Measurements from ENCODE around the gene SMYD2. TPM values are rescaled to one million over a fixed set of nuclear protein-coding genes. Genes with fewer than 3 reads are reported as not detected.
A peak's percentile ranks its signal among the peaks of the same experiment; 100 is the strongest.

SMYD2 gene
- total RNA-seq, 1 experiment from 2014 or later = 33.1 TPM

DNA sequence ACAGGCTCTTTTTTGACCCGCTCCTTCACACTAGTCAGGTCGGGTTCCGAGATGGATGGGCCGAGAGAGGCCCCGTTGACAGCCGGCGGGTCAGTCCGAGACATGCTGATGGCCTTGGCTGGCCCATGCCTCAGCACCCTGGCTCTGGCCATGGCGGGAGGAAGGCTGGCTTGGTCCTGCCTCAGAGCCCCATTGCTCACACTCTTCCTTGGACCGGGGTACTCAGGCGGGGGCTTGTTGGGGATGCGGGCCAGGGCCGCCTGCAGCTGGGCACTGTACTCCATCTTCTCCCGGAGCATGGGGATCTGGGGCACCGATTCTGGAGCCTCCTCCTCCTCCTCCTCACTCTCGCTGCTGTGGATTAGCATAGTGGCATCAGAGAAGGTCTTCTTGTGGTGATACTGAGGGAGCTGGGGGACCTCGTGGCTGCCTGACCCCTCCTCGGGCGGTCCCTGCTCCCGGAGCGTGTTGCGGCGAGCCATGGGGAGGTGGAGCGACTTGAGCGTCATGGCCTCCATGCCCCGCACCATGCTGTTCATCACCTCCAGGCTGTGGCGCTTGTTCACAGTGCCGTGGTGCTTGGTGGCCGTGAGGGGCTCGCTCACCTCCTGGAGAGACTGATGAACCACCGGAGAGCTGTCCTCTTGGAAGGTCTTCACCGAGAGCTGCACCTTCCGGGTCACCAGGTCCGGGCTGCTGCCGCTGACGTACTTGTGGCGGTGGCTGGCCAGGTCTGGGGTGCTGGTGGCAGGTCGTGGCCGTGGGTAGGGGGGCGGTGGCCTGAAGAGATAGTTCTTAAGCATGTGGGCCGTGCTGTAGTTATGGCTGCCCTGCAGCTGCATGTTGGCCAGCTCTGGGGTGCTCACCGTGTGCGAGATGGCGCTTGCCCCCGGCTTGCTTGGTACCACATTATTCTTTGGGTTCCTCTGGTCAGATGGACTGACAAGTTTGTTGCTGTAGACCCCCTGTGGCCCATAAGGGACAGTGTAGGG is 102.7 kb downstream of the SMYD2 start:
- Histone ChIP-seq H3K27ac (ENCODE audit: low read length) (no peak overlapping the region), H3K4me2 (ENCODE audit: low read depth, low read length, poor library complexity, severe bottlenecking) (no peak overlapping the region), H3K9ac (ENCODE audit: low read length) (no peak overlapping the region), H3K79me2 (ENCODE audit: low read length) (no peaks in the 10 kb centered on the region), H2AFZ (ENCODE audit: low read length) (no peak overlapping the region), H4K20me1 (ENCODE audit: insufficient read depth, low read depth, low read length) (no peaks in the 10 kb centered on the region), H3K9me2 (replicated peaks; ENCODE audit: insufficient read depth, low read length) (no peaks in the 10 kb centered on the region), H3K4me1 (ENCODE audit: low read length) (peaks cover 10% of the 10 kb centered on the region), H3K9me3 (ENCODE audit: low read length) (no peaks in the 10 kb centered on the region), H3K36me3 (ENCODE audit: insufficient read depth, low read length) (no peaks in the 10 kb centered on the region), H3K4me3 (ENCODE audit: low read length) (no peak overlapping the region), H3K27me3 (ENCODE audit: low read length) (no peaks in the 10 kb centered on the region)
- DNase-seq = no peak

DNA sequence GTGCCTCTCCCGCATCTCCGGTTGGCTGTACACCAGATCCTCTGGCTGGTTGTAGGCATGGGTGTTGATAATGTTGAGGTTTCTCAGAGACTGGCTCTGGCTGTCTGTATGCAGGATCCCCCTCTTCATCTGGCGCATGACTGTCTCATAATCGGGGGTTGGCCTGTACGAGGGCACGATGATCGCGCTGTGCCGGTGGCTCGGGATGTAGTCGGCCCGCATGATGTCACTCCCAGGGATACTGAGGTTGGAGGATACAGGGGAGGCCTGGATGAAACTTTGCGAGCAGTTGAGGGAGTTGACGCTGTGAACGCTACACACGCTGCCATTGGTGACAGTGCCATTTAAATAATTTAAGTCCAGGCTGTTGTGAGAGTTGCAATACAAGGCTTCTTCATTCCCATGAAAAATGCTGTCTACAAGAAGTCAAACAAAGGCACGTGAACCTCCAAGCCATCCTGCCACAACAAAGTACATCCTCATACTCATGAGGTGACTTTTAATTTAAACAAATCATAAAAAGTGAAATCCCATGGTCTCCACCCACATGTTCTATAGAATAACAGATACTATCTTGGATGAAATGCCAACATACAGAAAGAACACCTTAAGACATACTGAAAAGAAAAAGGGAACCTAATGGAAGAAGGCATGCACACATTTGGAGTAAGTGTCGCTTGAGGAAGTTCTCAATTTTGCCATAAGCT is 103.6 kb downstream of the SMYD2 start:
- H3K27ac ChIP-seq (ENCODE audit: low read length) = no peak overlapping the region
- no peaks in the 10 kb centered on the region for H3K9me3 ChIP-seq (ENCODE audit: low read length)
- H3K4me2 ChIP-seq (ENCODE audit: low read depth, low read length, poor library complexity, severe bottlenecking) = no peak overlapping the region
- H4K20me1 ChIP-seq (ENCODE audit: insufficient read depth, low read depth, low read length) = no peaks in the 10 kb centered on the region
- H3K4me3 ChIP-seq (ENCODE audit: low read length) = no peak overlapping the region
- H3K27me3 ChIP-seq (ENCODE audit: low read length) = no peaks in the 10 kb centered on the region
- peak overlapping the region; percentile 78; the same call in 1 of the 2 replicates for H2AFZ ChIP-seq (ENCODE audit: low read length)
- H3K9ac ChIP-seq (ENCODE audit: low read length) = no peak overlapping the region
- DNase-seq = no peak
- no peaks in the 10 kb centered on the region for H3K9me2 ChIP-seq (replicated peaks; ENCODE audit: insufficient read depth, low read length)
- no peaks in the 10 kb centered on the region for H3K36me3 ChIP-seq (ENCODE audit: insufficient read depth, low read length)
- H3K79me2 ChIP-seq (ENCODE audit: low read length) = no peaks in the 10 kb centered on the region
- H3K4me1 ChIP-seq (ENCODE audit: low read length) = peaks cover 12% of the 10 kb centered on the region

DNA sequence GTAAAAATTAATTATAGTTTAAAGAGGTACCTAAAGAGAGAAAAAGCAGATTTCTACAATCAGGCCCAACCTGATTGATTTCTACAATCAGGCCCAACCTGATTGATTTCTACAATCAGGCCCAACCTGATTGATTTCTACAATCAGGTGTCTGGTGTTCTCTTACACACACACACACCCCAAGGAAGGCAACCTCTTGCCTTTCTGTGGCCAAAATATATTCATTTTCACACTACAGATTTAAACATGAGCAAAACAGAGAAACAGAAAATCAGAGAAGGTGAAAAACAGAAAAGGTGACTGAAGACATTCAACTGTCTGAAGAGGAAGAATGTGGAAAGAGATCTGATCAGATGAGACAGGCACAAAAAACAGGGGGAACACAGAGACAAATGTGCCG is 104.5 kb downstream of the SMYD2 start:
- no peaks in the 10 kb centered on the region for H3K36me3 ChIP-seq (ENCODE audit: insufficient read depth, low read length)
- H3K9ac ChIP-seq (ENCODE audit: low read length) = no peak overlapping the region
- no peaks in the 10 kb centered on the region for H4K20me1 ChIP-seq (ENCODE audit: insufficient read depth, low read depth, low read length)
- H3K79me2 ChIP-seq (ENCODE audit: low read length) = no peaks in the 10 kb centered on the region
- peaks cover 15% of the 10 kb centered on the region for H3K4me1 ChIP-seq (ENCODE audit: low read length)
- no peaks in the 10 kb centered on the region for H3K27me3 ChIP-seq (ENCODE audit: low read length)
- no peaks in the 10 kb centered on the region for H3K9me3 ChIP-seq (ENCODE audit: low read length)
- H3K4me2 ChIP-seq (ENCODE audit: low read depth, low read length, poor library complexity, severe bottlenecking) = no peak overlapping the region
- no peak overlapping the region for H2AFZ ChIP-seq (ENCODE audit: low read length)
- no peaks in the 10 kb centered on the region for H3K9me2 ChIP-seq (replicated peaks; ENCODE audit: insufficient read depth, low read length)
- H3K4me3 ChIP-seq (ENCODE audit: low read length) = no peak overlapping the region
- no peak for DNase-seq
- no peak overlapping the region for H3K27ac ChIP-seq (ENCODE audit: low read length)

DNA sequence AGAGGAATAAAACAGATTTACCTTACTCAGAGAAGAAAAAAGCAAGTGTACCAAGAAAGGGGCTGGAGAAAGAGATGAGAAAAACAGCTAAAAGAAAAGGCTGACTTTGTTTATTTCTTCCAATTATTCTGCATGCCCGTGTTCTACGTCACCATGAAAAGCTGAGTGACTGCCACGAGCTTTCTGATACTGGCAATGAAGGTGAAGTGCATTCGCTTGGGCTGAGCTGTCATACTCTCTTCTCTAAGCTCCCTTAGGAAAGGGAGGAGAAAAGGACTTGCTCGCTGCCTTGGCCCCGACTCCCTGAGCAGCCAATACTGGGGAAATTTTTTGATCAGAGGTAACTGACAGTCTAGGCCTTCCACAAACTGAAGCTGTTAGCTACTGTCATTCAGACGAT is 105.4 kb downstream of the SMYD2 start:
- Histone ChIP-seq H3K4me3 (ENCODE audit: low read length) (no peak overlapping the region), H3K4me2 (ENCODE audit: low read depth, low read length, poor library complexity, severe bottlenecking) (no peak overlapping the region), H3K27ac (ENCODE audit: low read length) (no peak overlapping the region), H3K4me1 (ENCODE audit: low read length) (peaks cover 20% of the 10 kb centered on the region), H3K9me3 (ENCODE audit: low read length) (no peaks in the 10 kb centered on the region), H3K79me2 (ENCODE audit: low read length) (no peaks in the 10 kb centered on the region), H3K36me3 (ENCODE audit: insufficient read depth, low read length) (no peaks in the 10 kb centered on the region), H3K27me3 (ENCODE audit: low read length) (no peaks in the 10 kb centered on the region), H2AFZ (ENCODE audit: low read length) (peak overlapping the region; percentile 60; the same call in 1 of the 2 replicates), H3K9me2 (replicated peaks; ENCODE audit: insufficient read depth, low read length) (no peaks in the 10 kb centered on the region), H4K20me1 (ENCODE audit: insufficient read depth, low read depth, low read length) (no peaks in the 10 kb centered on the region), H3K9ac (ENCODE audit: low read length) (no peak overlapping the region)
- DNase-seq = no peak

Measured in Karpas-422 (cell line).